K562 (cell line): Measurements from ENCODE around the gene PFDN2. TPM values are rescaled to one million over a fixed set of nuclear protein-coding genes. Genes with fewer than 3 reads are reported as not detected.

Experiments
- BRD4 ChIP-seq: fragments of 200-600 bp; sonication (generic); IDR thresholded peaks from 2 replicates; pipeline ENCODE4 v1.6.1; 2017; ENCODE audit warnings: inconsistent platforms
- CCAR2 ChIP-seq: fragments of 200-400 bp; formaldehyde crosslinking; IDR thresholded peaks from 2 replicates; pipeline ENCODE4 v1.6.1; 2017; ENCODE audit warnings: mild to moderate bottlenecking, low read depth, low read length
- DMBX1 ChIP-seq: fragments of 250-450 bp; sonication (Bioruptor Pico); IDR thresholded peaks from 2 replicates; pipeline ENCODE4 v1.8.0; 2022; ENCODE audit warnings: inconsistent platforms, mild to moderate bottlenecking, moderate library complexity, borderline replicate concordance
- ETV1 ChIP-seq: fragments of 450-650 bp; conservative IDR thresholded peaks from 2 replicates; pipeline ENCODE4 v1.6.1; 2016; ENCODE audit warnings: missing genetic modification characterization, control low read depth, low read depth, missing compliant biosample characterization
- LARP7 ChIP-seq: fragments of 450-650 bp; IDR thresholded peaks from 2 replicates; pipeline ENCODE4 v1.6.1; 2016
- MCM5 ChIP-seq: fragments of 450-650 bp; IDR thresholded peaks from 2 replicates; pipeline ENCODE4 v1.6.1; 2016; ENCODE audit warnings: low read depth
- MIER1 ChIP-seq: fragments of 450-650 bp; IDR thresholded peaks from 2 replicates; pipeline ENCODE4 v1.6.1; 2016; ENCODE audit warnings: antibody characterized with exemption, mild to moderate bottlenecking, low read depth
- MTA3 ChIP-seq: fragments of 450-650 bp; formaldehyde crosslinking; IDR thresholded peaks from 2 replicates; pipeline ENCODE4 v1.6.1; 2017; ENCODE audit warnings: mild to moderate bottlenecking, borderline replicate concordance
- NR1H2 ChIP-seq: sonication (generic); formaldehyde crosslinking; IDR thresholded peaks from 2 replicates; pipeline ENCODE4 v1.4.0; 2020; ENCODE audit warnings: mild to moderate bottlenecking, missing genetic modification reagents
- OTX1 ChIP-seq: fragments of 450-650 bp; formaldehyde crosslinking; IDR thresholded peaks from 2 replicates; pipeline ENCODE4 v1.4.0; 2022; ENCODE audit warnings: mild to moderate bottlenecking
- RBFOX2 ChIP-seq: fragments of 200-400 bp; formaldehyde crosslinking; IDR thresholded peaks from 2 replicates; pipeline ENCODE4 v1.6.1; 2017; ENCODE audit warnings: low read depth, mild to moderate bottlenecking, low read length, moderate library complexity
- SLC30A9 ChIP-seq: fragments of 250-450 bp; sonication (Bioruptor Pico); IDR thresholded peaks from 2 replicates; pipeline ENCODE4 v1.8.0; 2022; ENCODE audit warnings: mild to moderate bottlenecking, moderate library complexity
- SREBF2 ChIP-seq: sonication (generic); formaldehyde crosslinking; IDR thresholded peaks from 2 replicates; pipeline ENCODE4 v1.4.0; 2020; ENCODE audit warnings: mild to moderate bottlenecking, missing genetic modification reagents
- STAT5B ChIP-seq: fragments of 250-450 bp; sonication (Bioruptor Pico); IDR thresholded peaks from 2 replicates; pipeline ENCODE4 v1.8.0; 2021; ENCODE audit warnings: mild to moderate bottlenecking, inconsistent platforms
- ZEB2 ChIP-seq: fragments of 450-650 bp; IDR thresholded peaks from 2 replicates; pipeline ENCODE4 v1.6.1; 2016
- ZFX ChIP-seq: sonication (generic); formaldehyde crosslinking; IDR thresholded peaks from 2 replicates; pipeline ENCODE4 v1.8.0; 2022; ENCODE audit warnings: mild to moderate bottlenecking, missing genetic modification reagents, moderate library complexity
- polyA plus RNA-seq, 8 experiments: library from polyadenylated mRNA; depleted of rRNA in 4 of 8; stranded (reverse) in 5 of 8; unstranded in 3 of 8; fragments of >200 nt; fragmentation: Nextera tagmentation in 2 of 8; fragmentation: Illumina TruSeq in 1 of 8; extraction: Ambion mirVana in 2 of 8; extraction: Trizol in 1 of 8; gene quantifications; 2 replicates each; pipeline versions ENCODE4 v1.2.1 to v1.2.3, GENCODE V29; 2011 to 2014; ENCODE audit warnings: inconsistent platforms in 1 of 8, missing spikeins in 1 of 8
- total RNA-seq, 7 experiments: library from RNA; depleted of rRNA in 6 of 7; stranded (reverse); fragments of >200 nt in 6 of 7; fragmentation: Illumina TruSeq in 2 of 7; extraction: Trizol in 2 of 7; gene quantifications; 2 replicates each; pipeline versions ENCODE4 v1.2.1 to v1.2.3, GENCODE V29; 2011 to 2021; ENCODE audit warnings: low replicate concordance in 1 of 7
- TF ChIP-seq, protein P1 (sequence below): fragments of 450-650 bp; formaldehyde crosslinking; IDR thresholded peaks from 2 replicates; pipeline ENCODE4 v1.4.0; 2022; ENCODE audit warnings: missing genetic modification characterization
- TF ChIP-seq, protein P2 (sequence below): sonication (generic); formaldehyde crosslinking; IDR thresholded peaks from 2 replicates; pipeline ENCODE4 v1.8.1; 2023; ENCODE audit warnings: mild to moderate bottlenecking, missing genetic modification reagents, moderate library complexity

PFDN2 gene
- total and polyA plus RNA-seq, 9 of the 15 experiments (the other 6 are each of a cell fraction or from before 2014, with no cell fraction given), result 50.2 to 361 (median 144) TPM

GRCh38 chr1:161165742-161166668 is 48.2 kb upstream of the PFDN2 start, which contains the start of gene PPOX (continued):
- TF ChIP-seq DMBX1 (CRISPR knock-in tag) (peak; percentile 76), ETV1 (tag) (0 out of 2 replicates have a peak, but pooled peaks have one; percentile 29), OTX1 (CRISPR knock-in tag) (no peak), RBFOX2 (peak; percentile 97), MCM5 (no peak), CCAR2 (no peak), ZEB2 (peak; percentile 87), BRD4 (no peak; the same call in 1 of the 2 replicates), MIER1 (no peak), SREBF2 (CRISPR knock-in tag) (no peak), NR1H2 (no peak), MTA3 (peak; percentile 96), LARP7 (no peak), ZFX (CRISPR knock-in tag) (peak; percentile 95), STAT5B (CRISPR knock-in tag) (no peak), SLC30A9 (CRISPR knock-in tag) (no peak)
- TF ChIP-seq, protein P1, sequence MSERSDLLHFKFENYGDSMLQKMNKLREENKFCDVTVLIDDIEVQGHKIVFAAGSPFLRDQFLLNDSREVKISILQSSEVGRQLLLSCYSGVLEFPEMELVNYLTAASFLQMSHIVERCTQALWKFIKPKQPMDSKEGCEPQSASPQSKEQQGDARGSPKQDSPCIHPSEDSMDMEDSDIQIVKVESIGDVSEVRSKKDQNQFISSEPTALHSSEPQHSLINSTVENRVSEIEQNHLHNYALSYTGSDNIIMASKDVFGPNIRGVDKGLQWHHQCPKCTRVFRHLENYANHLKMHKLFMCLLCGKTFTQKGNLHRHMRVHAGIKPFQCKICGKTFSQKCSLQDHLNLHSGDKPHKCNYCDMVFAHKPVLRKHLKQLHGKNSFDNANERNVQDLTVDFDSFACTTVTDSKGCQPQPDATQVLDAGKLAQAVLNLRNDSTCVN, result no peak
- TF ChIP-seq, protein P2, sequence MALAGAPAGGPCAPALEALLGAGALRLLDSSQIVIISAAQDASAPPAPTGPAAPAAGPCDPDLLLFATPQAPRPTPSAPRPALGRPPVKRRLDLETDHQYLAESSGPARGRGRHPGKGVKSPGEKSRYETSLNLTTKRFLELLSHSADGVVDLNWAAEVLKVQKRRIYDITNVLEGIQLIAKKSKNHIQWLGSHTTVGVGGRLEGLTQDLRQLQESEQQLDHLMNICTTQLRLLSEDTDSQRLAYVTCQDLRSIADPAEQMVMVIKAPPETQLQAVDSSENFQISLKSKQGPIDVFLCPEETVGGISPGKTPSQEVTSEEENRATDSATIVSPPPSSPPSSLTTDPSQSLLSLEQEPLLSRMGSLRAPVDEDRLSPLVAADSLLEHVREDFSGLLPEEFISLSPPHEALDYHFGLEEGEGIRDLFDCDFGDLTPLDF (CRISPR knock-in tag), result peak; percentile 75
